OCI-LY1 (cell line): Measurements from ENCODE around the gene SLC35A3.

Source experiments
- EZH2 ChIP-seq: fragments of 200-600 bp; sonication (generic), shearing (Covaris generic); IDR thresholded peaks from 2 replicates; pipeline ENCODE4 v1.8.0; 2017; ENCODE audit warnings: borderline replicate concordance, mixed run types, mild to moderate bottlenecking, antibody characterized with exemption, low read length, moderate library complexity, mixed read lengths
- TF ChIP-seq, protein P1 (sequence below): fragments of 200-600 bp; sonication (generic), shearing (Covaris generic); IDR thresholded peaks from 2 replicates; pipeline ENCODE4 v1.5.1; 2017; ENCODE audit warnings: mild to moderate bottlenecking, antibody characterized with exemption, low read length, moderate library complexity, mixed read lengths

DNA sequence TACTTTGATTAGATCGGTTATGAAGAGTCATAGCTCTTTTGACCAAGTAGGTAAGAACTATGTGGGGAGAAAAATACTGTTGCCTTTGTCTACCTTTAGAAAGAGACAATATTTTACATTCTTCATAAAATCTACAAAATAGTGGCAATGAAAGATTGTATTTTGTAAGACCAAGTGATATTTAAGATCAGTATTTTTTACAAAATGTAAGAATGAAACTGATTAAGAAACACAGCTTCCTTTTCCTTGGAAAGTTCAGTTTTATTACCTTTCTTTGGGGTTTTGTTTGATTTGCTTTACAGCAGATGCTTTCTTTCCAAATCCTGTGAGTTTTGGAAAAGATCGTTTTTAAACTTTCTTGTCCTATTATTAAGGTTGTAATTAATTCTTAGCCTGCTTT, 69.8 kb downstream of the SLC35A3 start:
- TF ChIP-seq, protein P1, sequence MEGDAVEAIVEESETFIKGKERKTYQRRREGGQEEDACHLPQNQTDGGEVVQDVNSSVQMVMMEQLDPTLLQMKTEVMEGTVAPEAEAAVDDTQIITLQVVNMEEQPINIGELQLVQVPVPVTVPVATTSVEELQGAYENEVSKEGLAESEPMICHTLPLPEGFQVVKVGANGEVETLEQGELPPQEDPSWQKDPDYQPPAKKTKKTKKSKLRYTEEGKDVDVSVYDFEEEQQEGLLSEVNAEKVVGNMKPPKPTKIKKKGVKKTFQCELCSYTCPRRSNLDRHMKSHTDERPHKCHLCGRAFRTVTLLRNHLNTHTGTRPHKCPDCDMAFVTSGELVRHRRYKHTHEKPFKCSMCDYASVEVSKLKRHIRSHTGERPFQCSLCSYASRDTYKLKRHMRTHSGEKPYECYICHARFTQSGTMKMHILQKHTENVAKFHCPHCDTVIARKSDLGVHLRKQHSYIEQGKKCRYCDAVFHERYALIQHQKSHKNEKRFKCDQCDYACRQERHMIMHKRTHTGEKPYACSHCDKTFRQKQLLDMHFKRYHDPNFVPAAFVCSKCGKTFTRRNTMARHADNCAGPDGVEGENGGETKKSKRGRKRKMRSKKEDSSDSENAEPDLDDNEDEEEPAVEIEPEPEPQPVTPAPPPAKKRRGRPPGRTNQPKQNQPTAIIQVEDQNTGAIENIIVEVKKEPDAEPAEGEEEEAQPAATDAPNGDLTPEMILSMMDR, result no peak
- no peak for TF ChIP-seq EZH2
